Activated CD4-positive, alpha-beta T cell treated with anti-CD3 and anti-CD28 coated beads, Interleukin-2, amount 50 U/mL, for 16 hours (primary cell): ENCODE results near the gene S100A3.

Source experiments
- DNase-seq: peaks from one replicate; pipeline ENCODE4 v3.0.0-alpha.2; 2020

The S100A3 gene

DNA sequence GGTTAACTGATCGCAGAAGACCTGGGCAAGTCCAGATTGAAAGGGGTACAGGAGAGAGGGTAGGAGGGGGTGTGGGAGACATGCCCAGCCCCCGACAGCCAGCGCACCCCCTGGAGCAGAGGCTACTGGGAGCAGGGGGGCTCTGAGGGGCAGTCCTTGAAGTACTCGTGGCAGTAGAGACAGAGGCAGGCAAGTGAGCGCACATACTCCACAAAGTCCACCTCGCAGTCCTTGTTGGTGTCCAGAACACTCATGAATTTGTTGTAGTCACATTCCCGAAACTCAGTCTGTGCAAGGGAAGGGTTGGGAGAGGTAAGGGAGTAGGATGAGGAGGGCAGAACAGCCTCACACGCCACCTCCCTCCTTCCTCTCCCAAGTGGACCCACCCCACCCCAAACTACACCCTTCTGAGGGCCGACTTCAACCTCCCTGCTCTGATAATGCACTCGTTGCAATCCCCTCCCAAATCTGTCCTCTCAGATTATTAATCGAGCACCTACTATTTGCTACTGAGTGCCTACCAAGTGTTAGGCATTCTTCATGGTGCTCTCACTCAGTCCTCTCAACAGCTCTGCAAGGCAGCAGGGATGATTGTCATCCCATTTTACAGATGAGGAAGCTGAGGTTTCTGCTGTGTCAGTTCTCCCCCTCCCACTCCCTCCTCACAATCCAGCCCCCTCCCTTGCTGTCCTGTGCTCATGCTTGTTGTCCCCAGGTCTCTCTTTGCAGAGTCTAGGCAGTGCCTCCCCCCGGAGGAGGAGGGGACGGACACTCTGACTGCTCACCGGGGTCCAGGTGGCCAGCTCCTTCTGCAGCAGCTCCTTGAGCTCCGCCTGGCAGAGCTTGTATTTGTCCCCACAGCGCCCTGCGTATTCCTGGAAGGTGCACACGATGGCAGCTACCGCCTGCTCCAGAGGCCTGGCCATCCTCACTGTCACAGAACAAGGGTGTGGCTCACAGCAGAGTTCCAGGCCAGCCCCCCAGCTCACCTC is 1.2 kb downstream of the S100A3 start:
- no peak for DNase-seq

GRCh38 chr1:153546796-153547559 is 2.1 kb downstream of the S100A3 start:
- no peak for DNase-seq

- DNase-seq, result no peak
These were observed 2.7 kb downstream of the S100A3 start for GRCh38 chr1:153546371-153546770.

- DNase-seq, result peak; percentile 97
These were observed 3.7 kb downstream of the S100A3 start, which contains the start of gene S100A4 for GRCh38 chr1:153545067-153546055. TSS of gene S100A4 (minus strand) at chr1:153545806. CDS start at chr1:153544794, 1,012 bp downstream.

GRCh38 chr1:153544453-153545066 is 4.5 kb downstream of the S100A3 start:
- DNase-seq, result no peak

- DNase-seq, result no peak
These were observed 5.3 kb downstream of the S100A3 start for GRCh38 chr1:153543736-153544135.

GRCh38 chr1:153542956-153543711 is 5.9 kb downstream of the S100A3 start:
- DNase-seq, result no peak

GRCh38 chr1:153541641-153542590 is 7.1 kb downstream of the S100A3 start:
- no peak for DNase-seq

DNA sequence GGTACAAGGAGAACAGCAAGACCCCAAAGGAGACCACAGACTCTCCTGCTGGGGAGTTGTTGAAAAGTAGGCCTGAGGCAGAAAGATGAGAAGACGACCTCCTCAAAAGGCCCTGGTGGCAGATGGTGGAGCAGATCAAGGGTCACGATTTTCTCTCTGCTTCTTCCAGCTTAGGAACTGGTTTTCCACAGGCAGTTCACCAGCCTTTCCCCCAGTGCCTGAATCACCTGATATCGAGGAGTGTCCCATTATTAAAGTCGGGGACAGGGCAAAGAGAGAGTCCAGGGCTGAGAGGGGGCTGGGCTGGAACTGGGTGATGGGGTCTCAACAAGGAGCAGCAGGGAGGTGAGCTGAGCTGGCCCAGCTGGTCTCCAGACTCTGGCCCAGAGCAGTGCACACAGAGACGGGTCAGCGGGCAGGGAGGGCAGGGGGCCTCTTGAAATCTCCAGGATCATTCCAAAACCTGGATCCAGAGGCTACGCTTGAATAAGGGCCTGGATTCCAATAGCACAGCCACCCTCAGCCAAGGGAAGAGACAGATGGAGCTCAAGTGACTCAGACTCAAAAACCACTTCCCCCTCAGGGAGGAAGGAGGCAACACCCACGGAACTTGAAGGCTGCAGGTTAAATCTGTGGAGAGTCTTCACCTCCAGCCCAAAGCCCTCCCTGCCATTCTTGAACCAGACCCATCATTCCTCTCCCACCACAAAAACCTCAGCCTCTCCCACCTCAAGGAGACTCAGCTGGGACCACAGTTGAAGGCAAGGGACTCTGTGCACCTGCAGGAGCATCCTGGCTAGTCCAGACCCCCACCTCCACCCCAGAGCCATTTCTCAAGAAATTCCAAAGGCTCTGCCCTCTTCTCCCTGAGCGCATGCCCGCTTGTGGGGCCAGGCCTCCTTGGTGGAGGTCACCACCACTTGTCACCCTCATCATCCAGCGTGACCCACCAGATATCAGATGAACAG is 8.4 kb downstream of the S100A3 start, which contains the start of gene S100A5:
TSS of gene S100A5 (minus strand) at position 541 of the 968 bp plus-strand sequence. CDS start 743 bp downstream, outside the sequence.
- peak; percentile 81 for DNase-seq

DNA sequence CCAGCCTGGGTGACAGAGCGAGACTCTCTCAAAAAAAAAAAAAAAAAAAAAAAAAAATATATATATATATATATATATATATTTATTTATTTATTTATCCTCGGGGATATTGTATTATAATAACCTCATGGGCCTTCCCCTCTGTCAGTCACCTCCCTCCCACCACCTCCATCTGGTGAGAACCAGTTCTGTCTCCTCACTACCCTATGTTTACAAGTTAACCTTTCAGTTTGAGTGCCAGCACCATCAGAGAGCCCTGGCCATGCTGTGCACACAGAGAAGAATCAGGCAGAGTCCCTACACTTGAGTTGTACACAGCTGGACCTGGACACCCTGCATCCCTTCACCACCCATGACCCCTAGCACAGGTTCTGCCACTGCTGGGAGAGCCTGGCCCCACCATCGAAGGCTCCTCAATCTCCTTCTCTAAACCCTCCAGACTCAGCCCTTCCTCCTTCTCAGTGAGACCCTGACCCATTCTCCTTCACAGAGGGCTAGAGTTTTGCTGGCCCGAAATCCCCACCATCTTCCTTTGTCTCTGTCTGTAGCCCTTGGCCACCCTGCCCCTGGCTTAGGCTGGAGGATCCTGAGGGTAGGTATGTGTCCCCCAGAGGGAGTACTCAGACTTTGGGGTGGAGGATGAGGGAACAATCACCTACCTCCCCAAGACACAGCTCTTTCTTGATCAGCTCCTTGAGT is 9.5 kb downstream of the S100A3 start:
- DNase-seq, result no peak

GRCh38 chr1:153538315-153538821 is 10.7 kb downstream of the S100A3 start:
- no peak for DNase-seq

DNA sequence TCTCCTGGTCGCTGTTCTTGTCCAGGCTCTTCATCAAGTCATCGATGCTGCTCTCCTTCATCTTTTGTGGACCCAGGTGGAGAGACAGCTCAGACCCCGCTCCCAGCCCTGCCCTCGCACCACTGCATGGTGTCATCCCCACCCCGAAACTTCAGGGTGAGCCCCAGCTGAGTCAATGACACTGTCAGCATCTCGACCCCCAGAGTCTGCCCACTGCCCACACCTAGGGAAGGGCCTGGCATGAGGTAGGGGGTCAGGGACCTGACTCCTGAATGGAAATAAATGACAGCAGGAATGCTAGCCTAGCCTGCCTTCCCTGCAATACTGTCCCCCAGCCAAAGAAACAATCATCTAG is 11.7 kb downstream of the S100A3 start:
- DNase-seq, result no peak

DNA sequence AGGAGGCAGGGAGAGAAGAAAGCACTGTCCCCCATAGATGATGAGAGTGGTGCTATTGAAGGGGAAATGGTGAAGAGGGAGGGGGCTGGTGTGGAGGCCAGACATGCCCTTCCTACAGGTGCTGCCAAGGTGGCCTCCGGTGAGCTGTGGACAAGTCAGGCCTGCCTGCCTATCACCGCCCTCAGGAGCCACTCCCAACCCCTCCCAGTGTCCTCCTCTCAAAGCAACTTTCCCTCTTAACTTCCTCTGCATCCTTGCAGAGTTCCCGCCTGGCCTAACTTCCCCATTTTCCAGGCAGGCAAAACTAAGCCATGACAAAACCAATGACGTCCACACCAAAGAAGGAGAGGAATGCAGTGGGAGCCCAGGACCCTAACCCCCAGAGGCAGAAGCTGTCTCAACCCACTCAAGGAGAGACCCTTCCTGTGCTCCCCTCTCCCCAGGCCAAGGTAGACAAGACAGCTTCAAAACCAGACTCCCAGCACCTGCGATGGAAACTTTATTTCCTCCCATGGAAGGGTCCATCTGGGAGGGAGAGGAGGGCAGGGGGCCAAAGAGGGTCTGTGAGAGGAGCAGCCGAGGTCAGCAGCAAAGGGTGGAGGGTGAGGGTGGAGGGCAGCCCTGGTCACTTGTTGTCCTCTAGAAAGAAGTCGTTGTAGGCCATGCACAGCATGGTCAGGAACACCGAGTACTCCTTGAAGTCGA is 12.2 kb downstream of the S100A3 start:
- no peak for DNase-seq

- DNase-seq, result peak; percentile 88
These were observed 12.9 kb downstream of the S100A3 start for GRCh38 chr1:153536012-153536670.

GRCh38 chr1:153535242-153536011 is 13.6 kb downstream of the S100A3 start, which contains the start of gene S100A6:
TSS of gene S100A6 (minus strand) at chr1:153535991. CDS start at chr1:153535339, 652 bp downstream.
- DNase-seq, result peak; percentile 70

- DNase-seq, result no peak
These were observed 14.2 kb downstream of the S100A3 start for GRCh38 chr1:153534925-153535241.
